K562 (cell line): ENCODE results near the gene AREL1. TPM values are rescaled to one million over a fixed set of nuclear protein-coding genes. Genes with fewer than 3 reads are reported as not detected.

ENCODE experiments used
- ATAC-seq: fragments of 200-7000 bp; cut with Tn5 transposase; 3 replicates; pipeline ENCODE4 v1.9.1; 2020; ENCODE audit warnings: moderate library complexity
- BruUV-seq: library from RNA; stranded (reverse); fragments of 400-500 nt; replicated peaks from 2 replicates; lab custom pipeline; 2021; lab: Mats Ljungman, UMichigan
- CTCF ChIA-PET: fragments of 300-600 bp; formaldehyde crosslinking; extraction: SDS; loops from one replicate; lab custom pipeline; 2021; ENCODE audit warnings: low intra/inter-chr PET ratio; lab: Yijun Ruan, JAX
- POLR2A ChIA-PET: fragments of 300-600, 350-650 bp; sonication (Branson Sonifier 250); formaldehyde crosslinking; extraction: SDS; loops from one replicate; lab custom pipeline; 2021; ENCODE audit warnings: antibody characterized with exemption, inconsistent platforms; lab: Yijun Ruan, JAX
- DNase-seq, 4 experiments: peaks; one replicate each; pipeline versions ENCODE4 v3.0.0 to v3.0.0-alpha.2; 2011 to 2018; ENCODE audit warnings: low spot score in 3 of 4, mixed read lengths in 3 of 4; ENCODE audit errors: extremely low read depth in 1 of 4
- FAIRE-seq: peaks from 2 replicates; lab custom pipeline; 2011; peaks lifted over from hg19 to GRCh38; lab: Jason Lieb, UNC
- H2AFZ ChIP-seq: 2 replicates; pipeline ENCODE4 v1.6.0; 2011; ENCODE audit warnings: low read depth, low read length, control low read depth, inconsistent platforms
- H3K27ac ChIP-seq: fragments of 200-600 bp; 3 replicates; pipeline ENCODE4 v1.8.0; 2011; ENCODE audit warnings: low read depth, mild to moderate bottlenecking, control low read depth, inconsistent platforms, low read length, moderate library complexity, mixed read lengths; ENCODE audit errors: extremely low read depth
- H3K27me3 ChIP-seq, 2 experiments: fragments of 300-600 bp in 1 of 2; 2 replicates in 1 of 2; 3 replicates in 1 of 2; pipeline versions ENCODE4 v1.6.0 to v1.8.0; 2011; ENCODE audit warnings: inconsistent platforms in 2 of 2, low read length in 2 of 2, mild to moderate bottlenecking in 1 of 2, mixed read lengths in 1 of 2, moderate library complexity in 1 of 2; ENCODE audit not compliant: control insufficient read depth in 2 of 2, insufficient read depth in 2 of 2
- H3K36me3 ChIP-seq: fragments of 300-600 bp; 3 replicates; pipeline ENCODE4 v1.8.0; 2011; ENCODE audit warnings: mild to moderate bottlenecking, low read length, inconsistent platforms; ENCODE audit not compliant: control insufficient read depth, insufficient read depth
- H3K4me1 ChIP-seq, 2 experiments: fragments of 200-600 bp in 1 of 2; replicated peaks in 1 of 2; 2 replicates in 1 of 2; 3 replicates in 1 of 2; pipeline versions ENCODE4 v1.5.1 to v1.8.0; 2011; ENCODE audit warnings: inconsistent platforms in 2 of 2, low read length in 2 of 2, mild to moderate bottlenecking in 1 of 2, mixed read lengths in 1 of 2, moderate library complexity in 1 of 2; ENCODE audit not compliant: control insufficient read depth in 2 of 2, insufficient read depth in 2 of 2
- H3K4me2 ChIP-seq: 2 replicates; pipeline ENCODE4 v1.6.1; 2011; ENCODE audit warnings: low read length, control low read depth, inconsistent platforms, mixed read lengths; ENCODE audit not compliant: insufficient read depth
- H3K4me3 ChIP-seq: fragments of 200-600 bp; sonication (generic), shearing (Covaris generic); 2 replicates; pipeline ENCODE4 v1.5.1; 2016; ENCODE audit warnings: control low read depth, inconsistent platforms
- H3K79me2 ChIP-seq: fragments of 200-600 bp; 3 replicates; pipeline ENCODE4 v1.8.0; 2011; ENCODE audit warnings: low read length, inconsistent platforms; ENCODE audit not compliant: control insufficient read depth, insufficient read depth
- H3K9ac ChIP-seq, 2 experiments: 2 replicates each; pipeline versions ENCODE4 v1.6.0 to v1.6.1; 2011; ENCODE audit warnings: low read depth in 2 of 2, low read length in 2 of 2, control low read depth in 1 of 2, inconsistent platforms in 1 of 2, mild to moderate bottlenecking in 1 of 2, mixed read lengths in 1 of 2; ENCODE audit not compliant: insufficient read depth in 1 of 2
- H3K9me1 ChIP-seq: one replicate; pipeline ENCODE4 v1.6.0; 2011; ENCODE audit warnings: inconsistent platforms, mild to moderate bottlenecking, low read length, moderate library complexity; ENCODE audit not compliant: control insufficient read depth, insufficient read depth
- H3K9me3 ChIP-seq: replicated peaks from 2 replicates; pipeline ENCODE4 v1.5.1; 2011; ENCODE audit warnings: low read depth, low read length, inconsistent platforms; ENCODE audit not compliant: control insufficient read depth, insufficient read depth
- H4K20me1 ChIP-seq: replicated peaks from 2 replicates; pipeline ENCODE4 v1.6.1; 2011; ENCODE audit warnings: low read length, inconsistent platforms, mixed read lengths; ENCODE audit not compliant: control insufficient read depth, insufficient read depth
- IRF2 ChIP-seq: sonication (generic); formaldehyde crosslinking; IDR thresholded peaks from 2 replicates; pipeline ENCODE4 v1.8.1; 2022; ENCODE audit warnings: mild to moderate bottlenecking, missing genetic modification reagents
- KLF16 ChIP-seq: IDR thresholded peaks from 2 replicates; pipeline ENCODE4 v1.6.1; 2016; ENCODE audit warnings: antibody characterized with exemption
- SNRNP70 ChIP-seq: fragments of 200-400 bp; formaldehyde crosslinking; optimal IDR thresholded peaks from 2 replicates; pipeline ENCODE3; 2017; ENCODE audit warnings: low read depth, low read length
- YBX1 ChIP-seq: fragments of 450-650 bp; IDR thresholded peaks from 2 replicates; pipeline ENCODE4 v1.7.1; 2016; ENCODE audit warnings: mild to moderate bottlenecking
- ZSCAN32 ChIP-seq: fragments of 450-650 bp; formaldehyde crosslinking; IDR thresholded peaks from 2 replicates; pipeline ENCODE4 v1.4.0; 2020; ENCODE audit warnings: mild to moderate bottlenecking, moderate library complexity
- WGBS: fragments of 100-300 bp; shearing (Covaris generic); methylation state at CpG from one replicate; pipeline ENCODE4 v1.1.6; 2016; ENCODE audit warnings: low coverage, mixed read lengths; ENCODE audit not compliant: insufficient coverage; ENCODE audit errors: missing lambda C conversion rate; 5-methylcytosine and 5-hydroxymethylcytosine counted together
- in situ Hi-C: fragments of 300-500 bp; cut with MboI; formaldehyde crosslinking; loops from 4 replicates; pipeline ENCODE4 v1.15.0; 2018; ENCODE audit warnings: inconsistent platforms, mixed read lengths
- intact Hi-C: fragments of 100-400 bp; cut with micrococcal nuclease; formaldehyde crosslinking; loops from 2 replicates; pipeline ENCODE4 v1.14.2; 2022
- polyA plus RNA-seq, 8 experiments: library from polyadenylated mRNA; depleted of rRNA in 4 of 8; stranded (reverse) in 5 of 8; unstranded in 3 of 8; fragments of >200 nt; fragmentation: Nextera tagmentation in 2 of 8; fragmentation: Illumina TruSeq in 1 of 8; extraction: Ambion mirVana in 2 of 8; extraction: Trizol in 1 of 8; gene quantifications; 2 replicates each; pipeline versions ENCODE4 v1.2.1 to v1.2.3, GENCODE V29; 2011 to 2014; ENCODE audit warnings: inconsistent platforms in 1 of 8, missing spikeins in 1 of 8
- total RNA-seq, 7 experiments: library from RNA; depleted of rRNA in 6 of 7; stranded (reverse); fragments of >200 nt in 6 of 7; fragmentation: Illumina TruSeq in 2 of 7; extraction: Trizol in 2 of 7; gene quantifications; 2 replicates each; pipeline versions ENCODE4 v1.2.1 to v1.2.3, GENCODE V29; 2011 to 2021; ENCODE audit warnings: low replicate concordance in 1 of 7
- TF ChIP-seq, protein P1 (sequence below), 2 experiments: fragments of 450-650 bp; IDR thresholded peaks; 2 replicates each; pipeline ENCODE4 v1.6.1; 2016
- TF ChIP-seq, protein P2 (sequence below): sonication (generic); formaldehyde crosslinking; IDR thresholded peaks from 2 replicates; pipeline ENCODE4 v1.8.1; 2023; ENCODE audit warnings: mild to moderate bottlenecking, missing genetic modification reagents
- TF ChIP-seq, protein P3 (sequence below), 2 experiments: fragments of 250-450 bp in 1 of 2; fragments of 450-650 bp in 1 of 2; sonication (Bioruptor Pico) in 1 of 2; IDR thresholded peaks; 2 replicates each; pipeline versions ENCODE4 v1.6.1 to v1.8.0; 2016 to 2021; ENCODE audit warnings: mild to moderate bottlenecking in 2 of 2, moderate library complexity in 2 of 2, missing compliant biosample characterization in 1 of 2, missing genetic modification characterization in 1 of 2

AREL1 gene
- total and polyA plus RNA-seq, 9 of the 15 experiments (the other 6 are each of a cell fraction or from before 2014, with no cell fraction given) = 6.0 to 24.8 (median 16.6) TPM

DNA sequence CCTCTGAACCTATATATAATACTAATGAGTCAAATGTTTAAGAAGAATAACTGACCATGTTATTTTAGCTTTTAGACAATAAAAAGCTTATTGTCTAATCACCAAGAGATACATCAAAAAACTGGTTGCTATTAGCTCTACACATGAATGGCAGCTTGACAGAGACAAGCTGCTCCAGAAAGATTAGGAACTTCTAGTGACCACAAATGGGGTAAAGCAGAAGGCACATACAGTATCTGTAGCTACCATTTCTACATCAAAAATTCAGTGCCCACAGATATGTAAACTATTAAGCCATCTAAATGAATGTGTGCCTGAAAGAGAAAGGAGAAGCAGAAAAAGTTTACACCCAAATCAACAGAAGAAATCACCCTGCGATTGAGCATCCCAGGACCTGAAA is 2.4 kb downstream of the AREL1 start (continued):
- TF ChIP-seq, protein P1, sequence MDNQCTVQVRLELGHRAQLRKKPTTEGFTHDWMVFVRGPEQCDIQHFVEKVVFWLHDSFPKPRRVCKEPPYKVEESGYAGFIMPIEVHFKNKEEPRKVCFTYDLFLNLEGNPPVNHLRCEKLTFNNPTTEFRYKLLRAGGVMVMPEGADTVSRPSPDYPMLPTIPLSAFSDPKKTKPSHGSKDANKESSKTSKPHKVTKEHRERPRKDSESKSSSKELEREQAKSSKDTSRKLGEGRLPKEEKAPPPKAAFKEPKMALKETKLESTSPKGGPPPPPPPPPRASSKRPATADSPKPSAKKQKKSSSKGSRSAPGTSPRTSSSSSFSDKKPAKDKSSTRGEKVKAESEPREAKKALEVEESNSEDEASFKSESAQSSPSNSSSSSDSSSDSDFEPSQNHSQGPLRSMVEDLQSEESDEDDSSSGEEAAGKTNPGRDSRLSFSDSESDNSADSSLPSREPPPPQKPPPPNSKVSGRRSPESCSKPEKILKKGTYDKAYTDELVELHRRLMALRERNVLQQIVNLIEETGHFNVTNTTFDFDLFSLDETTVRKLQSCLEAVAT (IDR thresholded peaks at IDR 0.05) = peak in 1 of 2 experiments; percentile 56; a peak in 1 of 4 replicates
- TF ChIP-seq, protein P2, sequence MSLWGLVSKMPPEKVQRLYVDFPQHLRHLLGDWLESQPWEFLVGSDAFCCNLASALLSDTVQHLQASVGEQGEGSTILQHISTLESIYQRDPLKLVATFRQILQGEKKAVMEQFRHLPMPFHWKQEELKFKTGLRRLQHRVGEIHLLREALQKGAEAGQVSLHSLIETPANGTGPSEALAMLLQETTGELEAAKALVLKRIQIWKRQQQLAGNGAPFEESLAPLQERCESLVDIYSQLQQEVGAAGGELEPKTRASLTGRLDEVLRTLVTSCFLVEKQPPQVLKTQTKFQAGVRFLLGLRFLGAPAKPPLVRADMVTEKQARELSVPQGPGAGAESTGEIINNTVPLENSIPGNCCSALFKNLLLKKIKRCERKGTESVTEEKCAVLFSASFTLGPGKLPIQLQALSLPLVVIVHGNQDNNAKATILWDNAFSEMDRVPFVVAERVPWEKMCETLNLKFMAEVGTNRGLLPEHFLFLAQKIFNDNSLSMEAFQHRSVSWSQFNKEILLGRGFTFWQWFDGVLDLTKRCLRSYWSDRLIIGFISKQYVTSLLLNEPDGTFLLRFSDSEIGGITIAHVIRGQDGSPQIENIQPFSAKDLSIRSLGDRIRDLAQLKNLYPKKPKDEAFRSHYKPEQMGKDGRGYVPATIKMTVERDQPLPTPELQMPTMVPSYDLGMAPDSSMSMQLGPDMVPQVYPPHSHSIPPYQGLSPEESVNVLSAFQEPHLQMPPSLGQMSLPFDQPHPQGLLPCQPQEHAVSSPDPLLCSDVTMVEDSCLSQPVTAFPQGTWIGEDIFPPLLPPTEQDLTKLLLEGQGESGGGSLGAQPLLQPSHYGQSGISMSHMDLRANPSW (CRISPR knock-in tag) = no peak
- TF ChIP-seq SNRNP70 (no peak), KLF16 (peak; percentile 56)

DNA sequence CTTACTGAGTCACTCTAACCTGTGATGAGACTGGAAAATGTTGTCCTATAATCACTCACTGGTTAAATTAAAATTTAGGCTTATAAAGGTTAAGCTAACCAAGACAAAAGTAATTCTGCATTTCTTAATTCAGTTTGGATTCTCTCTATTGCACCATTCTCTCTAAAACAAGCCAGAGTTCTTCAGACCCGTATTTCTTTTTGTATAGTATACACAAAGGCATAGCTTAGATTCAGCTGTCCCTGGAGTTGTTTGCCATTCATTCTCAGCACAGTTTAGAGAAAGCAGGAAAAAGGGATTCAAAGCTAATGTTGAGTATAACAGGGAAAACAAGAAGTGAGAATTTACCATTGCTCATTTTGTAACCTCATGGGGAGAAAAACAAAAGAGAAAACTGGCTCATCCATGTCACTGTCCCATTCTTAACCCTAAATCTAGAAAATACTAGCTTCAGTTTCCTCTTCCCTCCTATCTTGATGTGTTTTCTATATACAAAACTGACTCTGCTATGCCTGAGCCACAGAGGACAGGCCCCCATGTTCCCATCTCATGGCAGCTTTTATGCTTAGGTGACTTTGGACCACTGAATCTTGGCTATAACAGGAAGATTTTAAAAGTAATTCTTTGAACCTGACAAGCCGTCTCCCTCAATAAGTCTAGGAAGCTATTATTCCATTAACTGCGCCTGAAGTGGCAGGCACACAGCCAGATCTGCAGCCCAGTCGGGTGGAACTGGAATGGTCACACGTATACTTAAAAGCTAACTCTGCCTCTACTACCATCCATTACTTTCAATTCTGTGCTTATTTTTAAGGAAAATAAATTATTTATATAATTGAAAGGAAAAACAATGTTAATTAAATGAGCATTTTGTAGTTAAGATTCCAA is 7.0 kb downstream of the AREL1 start:
- no peak overlapping the region for H3K27ac ChIP-seq
- TF ChIP-seq YBX1 (no peak), ZSCAN32 (no peak), IRF2 (no peak)
- TF ChIP-seq, protein P3, sequence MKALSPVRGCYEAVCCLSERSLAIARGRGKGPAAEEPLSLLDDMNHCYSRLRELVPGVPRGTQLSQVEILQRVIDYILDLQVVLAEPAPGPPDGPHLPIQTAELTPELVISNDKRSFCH (CRISPR knock-in tag; IDR thresholded peaks at IDR 0.05) = no peak
- TF ChIP-seq, protein P3 (tag; IDR thresholded peaks at IDR 0.05) = no peak
- TF ChIP-seq, all 486 proteins: peak for 0
- no peak for DNase-seq
- Histone ChIP-seq H3K4me3 (no peak overlapping the region), H3K4me1 (peaks cover 0 to 3% of the 10 kb centered on the region in 2 experiments; a peak in 2 of 5 replicates), H3K9me3 (no peaks in the 10 kb centered on the region; the same call in 1 of the 2 replicates), H3K4me2 (no peak overlapping the region), H2AFZ (no peak overlapping the region), H3K9ac (no peak overlapping the region), H3K36me3 (no peaks in the 10 kb centered on the region; the same call in 2 of the 3 replicates), H3K27me3 (no peaks in the 10 kb centered on the region), H4K20me1 (no peaks in the 10 kb centered on the region), H3K9me1 (no peaks in the 10 kb centered on the region), H3K79me2 (peaks cover 59% of the 10 kb centered on the region)
- ChIA-PET POLR2A (interaction anchor here (0.9 to 1.0 kb wide), 2 partner anchors 9 to 20 kb away, joined by 3 read pairs; no protein-coding TSS in a partner anchor), CTCF (no interaction called here)
- no peak for ATAC-seq
- no TSS peak for BruUV-seq
- intact Hi-C loops (no loop called here), in situ Hi-C loops (no loop called here)
- FAIRE-seq = no peak
- 84% methylated on average over 5 of the region's 5 CpGs for WGBS
